Neutrophil (primary cell): ENCODE measurements around the gene PDE8A.

Experiments used
- H3K27ac ChIP-seq: fragments of 200-600 bp; sonication (generic); 2 replicates; pipeline ENCODE4 v1.5.1; 2016; ENCODE audit warnings: mild to moderate bottlenecking, moderate library complexity
- H3K27me3 ChIP-seq: fragments of 200-600 bp; sonication (generic); 2 replicates; pipeline ENCODE4 v1.6.0; 2016; ENCODE audit warnings: mild to moderate bottlenecking
- H3K36me3 ChIP-seq: fragments of 200-600 bp; sonication (generic); 2 replicates; pipeline ENCODE4 v1.5.1; 2017
- H3K4me1 ChIP-seq, 2 experiments: fragments of 200-600 bp in 1 of 2; sonication (generic) in 1 of 2; 1 replicate in 1 of 2; 2 replicates in 1 of 2; pipeline versions ENCODE4 v1.5.1 to v1.6.1; 2013 to 2016; ENCODE audit warnings: low read depth in 1 of 2, low read length in 1 of 2, mild to moderate bottlenecking in 1 of 2, moderate library complexity in 1 of 2; ENCODE audit not compliant: control insufficient read depth in 1 of 2, insufficient read depth in 1 of 2
- H3K4me3 ChIP-seq, 2 experiments: fragments of 200-600 bp in 1 of 2; sonication (generic) in 1 of 2; 1 replicate in 1 of 2; 2 replicates in 1 of 2; pipeline ENCODE4 v1.5.1; 2013 to 2016; ENCODE audit warnings: low read depth in 1 of 2, low read length in 1 of 2, mild to moderate bottlenecking in 1 of 2, moderate library complexity in 1 of 2
- H3K9me3 ChIP-seq: fragments of 200-600 bp; sonication (generic); 2 replicates; pipeline ENCODE4 v1.5.1; 2016
- TF ChIP-seq, protein P1 (sequence below): fragments of 200-600 bp; sonication (generic); IDR thresholded peaks from 2 replicates; pipeline ENCODE4 v1.5.1; 2016; ENCODE audit warnings: antibody characterized with exemption

The PDE8A gene

DNA sequence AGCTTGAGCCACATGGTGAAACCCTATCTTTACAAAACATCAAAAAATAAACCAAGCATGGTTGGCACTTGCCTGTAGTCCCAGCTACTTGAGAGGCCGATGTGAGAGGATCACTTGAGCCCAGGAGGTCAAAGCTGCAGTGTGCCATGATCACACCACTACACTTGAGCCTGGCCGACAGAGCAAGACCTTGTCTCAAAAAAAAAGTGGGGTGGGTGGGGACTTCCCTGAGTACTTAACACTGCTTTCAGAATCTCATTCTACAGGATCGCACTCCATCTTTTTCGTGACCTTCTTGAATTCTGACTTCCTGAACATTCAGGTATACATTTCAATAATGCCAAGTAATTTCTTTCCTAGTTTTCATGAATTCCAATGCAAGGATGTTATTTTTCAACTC lies 91.3 kb downstream of the PDE8A start:
- TF ChIP-seq, protein P1, sequence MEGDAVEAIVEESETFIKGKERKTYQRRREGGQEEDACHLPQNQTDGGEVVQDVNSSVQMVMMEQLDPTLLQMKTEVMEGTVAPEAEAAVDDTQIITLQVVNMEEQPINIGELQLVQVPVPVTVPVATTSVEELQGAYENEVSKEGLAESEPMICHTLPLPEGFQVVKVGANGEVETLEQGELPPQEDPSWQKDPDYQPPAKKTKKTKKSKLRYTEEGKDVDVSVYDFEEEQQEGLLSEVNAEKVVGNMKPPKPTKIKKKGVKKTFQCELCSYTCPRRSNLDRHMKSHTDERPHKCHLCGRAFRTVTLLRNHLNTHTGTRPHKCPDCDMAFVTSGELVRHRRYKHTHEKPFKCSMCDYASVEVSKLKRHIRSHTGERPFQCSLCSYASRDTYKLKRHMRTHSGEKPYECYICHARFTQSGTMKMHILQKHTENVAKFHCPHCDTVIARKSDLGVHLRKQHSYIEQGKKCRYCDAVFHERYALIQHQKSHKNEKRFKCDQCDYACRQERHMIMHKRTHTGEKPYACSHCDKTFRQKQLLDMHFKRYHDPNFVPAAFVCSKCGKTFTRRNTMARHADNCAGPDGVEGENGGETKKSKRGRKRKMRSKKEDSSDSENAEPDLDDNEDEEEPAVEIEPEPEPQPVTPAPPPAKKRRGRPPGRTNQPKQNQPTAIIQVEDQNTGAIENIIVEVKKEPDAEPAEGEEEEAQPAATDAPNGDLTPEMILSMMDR: no peak
- Histone ChIP-seq H3K4me3 (no peak overlapping the region), H3K36me3 (no peaks in the 10 kb centered on the region), H3K27ac (no peak overlapping the region), H3K9me3 (no peaks in the 10 kb centered on the region), H3K27me3 (no peaks in the 10 kb centered on the region), H3K4me1 (peaks cover 5 to 6% of the 10 kb centered on the region in 2 experiments)

- Histone ChIP-seq H3K9me3 (no peaks in the 10 kb centered on the region), H3K27me3 (no peaks in the 10 kb centered on the region), H3K36me3 (no peaks in the 10 kb centered on the region), H3K4me1 (peaks cover 5 to 6% of the 10 kb centered on the region in 2 experiments), H3K27ac (no peak overlapping the region), H3K4me3 (no peak overlapping the region)
- TF ChIP-seq, protein P1: no peak
These were observed 92.0 kb downstream of the PDE8A start for GRCh38 chr15:85073556-85074194.

GRCh38 chr15:85086855-85087254 lies 105.2 kb downstream of the PDE8A start:
- peaks cover 20% of the 10 kb centered on the region for H3K36me3 ChIP-seq
- no peaks in the 10 kb centered on the region for H3K9me3 ChIP-seq
- TF ChIP-seq, protein P1: no peak
- H3K27ac ChIP-seq: no peak overlapping the region
- no peak overlapping the region for H3K4me3 ChIP-seq
- H3K4me1 ChIP-seq: no peaks in the 10 kb centered on the region
- no peaks in the 10 kb centered on the region for H3K27me3 ChIP-seq

- Histone ChIP-seq H3K27me3 (no peaks in the 10 kb centered on the region), H3K27ac (no peak overlapping the region), H3K9me3 (no peaks in the 10 kb centered on the region), H3K4me3 (no peak overlapping the region), H3K4me1 (no peaks in the 10 kb centered on the region), H3K36me3 (peaks cover 25% of the 10 kb centered on the region)
- TF ChIP-seq, protein P1: no peak
These were observed 106.6 kb downstream of the PDE8A start for GRCh38 chr15:85088300-85088699.

DNA sequence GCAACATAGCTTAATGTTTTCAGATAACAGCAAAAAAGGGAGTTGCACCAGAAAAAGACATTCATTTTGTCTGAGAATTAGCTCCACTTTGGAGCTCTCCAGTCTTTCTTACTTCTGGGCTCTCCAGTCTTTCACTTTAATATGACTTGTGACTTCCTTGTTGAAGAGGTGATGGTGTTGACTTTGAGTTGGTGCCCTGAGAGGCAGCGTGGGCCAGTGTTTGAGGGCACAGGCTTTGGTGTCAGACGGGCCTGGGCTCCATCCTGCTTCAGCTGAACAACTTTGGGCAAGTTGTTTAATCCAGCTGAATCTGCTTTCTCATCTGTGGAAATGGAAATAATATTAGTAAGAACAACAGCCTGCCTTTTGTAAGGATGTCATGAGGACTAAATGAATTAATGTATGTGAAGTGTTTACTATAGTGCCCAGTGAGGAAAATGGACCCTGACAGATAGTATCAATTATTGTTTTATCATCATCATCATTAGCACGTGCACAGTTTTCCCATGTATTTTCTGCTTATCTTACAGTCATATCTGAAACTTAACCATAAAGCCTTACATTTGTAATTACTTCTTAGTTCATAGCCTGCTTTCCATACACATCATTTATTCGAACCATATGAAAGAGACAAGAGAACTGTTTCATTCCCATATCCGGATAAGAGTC lies 108.4 kb downstream of the PDE8A start:
- TF ChIP-seq, protein P1: no peak
- H3K27me3 ChIP-seq: no peaks in the 10 kb centered on the region
- H3K4me3 ChIP-seq: no peak overlapping the region
- H3K27ac ChIP-seq: no peak overlapping the region
- no peaks in the 10 kb centered on the region for H3K4me1 ChIP-seq
- H3K9me3 ChIP-seq: no peaks in the 10 kb centered on the region
- H3K36me3 ChIP-seq: peaks cover 21% of the 10 kb centered on the region
